ENCODE results near the gene SLC27A5.

Gene SLC27A5

GRCh38 chr19:58477130-58477529 lies 34.7 kb downstream of the SLC27A5 start:
- TF ChIP-seq, protein P1, sequence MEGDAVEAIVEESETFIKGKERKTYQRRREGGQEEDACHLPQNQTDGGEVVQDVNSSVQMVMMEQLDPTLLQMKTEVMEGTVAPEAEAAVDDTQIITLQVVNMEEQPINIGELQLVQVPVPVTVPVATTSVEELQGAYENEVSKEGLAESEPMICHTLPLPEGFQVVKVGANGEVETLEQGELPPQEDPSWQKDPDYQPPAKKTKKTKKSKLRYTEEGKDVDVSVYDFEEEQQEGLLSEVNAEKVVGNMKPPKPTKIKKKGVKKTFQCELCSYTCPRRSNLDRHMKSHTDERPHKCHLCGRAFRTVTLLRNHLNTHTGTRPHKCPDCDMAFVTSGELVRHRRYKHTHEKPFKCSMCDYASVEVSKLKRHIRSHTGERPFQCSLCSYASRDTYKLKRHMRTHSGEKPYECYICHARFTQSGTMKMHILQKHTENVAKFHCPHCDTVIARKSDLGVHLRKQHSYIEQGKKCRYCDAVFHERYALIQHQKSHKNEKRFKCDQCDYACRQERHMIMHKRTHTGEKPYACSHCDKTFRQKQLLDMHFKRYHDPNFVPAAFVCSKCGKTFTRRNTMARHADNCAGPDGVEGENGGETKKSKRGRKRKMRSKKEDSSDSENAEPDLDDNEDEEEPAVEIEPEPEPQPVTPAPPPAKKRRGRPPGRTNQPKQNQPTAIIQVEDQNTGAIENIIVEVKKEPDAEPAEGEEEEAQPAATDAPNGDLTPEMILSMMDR (IDR thresholded peaks at IDR 0.05; ENCODE audit: low read depth, low read length, missing control alignments), result no peak
- no peak overlapping the region for H3K4me3 ChIP-seq (replicated peaks; ENCODE audit: low read depth, low read length)
- no peak for DNase-seq (ENCODE audit: extremely low read depth, low read depth)

DNA sequence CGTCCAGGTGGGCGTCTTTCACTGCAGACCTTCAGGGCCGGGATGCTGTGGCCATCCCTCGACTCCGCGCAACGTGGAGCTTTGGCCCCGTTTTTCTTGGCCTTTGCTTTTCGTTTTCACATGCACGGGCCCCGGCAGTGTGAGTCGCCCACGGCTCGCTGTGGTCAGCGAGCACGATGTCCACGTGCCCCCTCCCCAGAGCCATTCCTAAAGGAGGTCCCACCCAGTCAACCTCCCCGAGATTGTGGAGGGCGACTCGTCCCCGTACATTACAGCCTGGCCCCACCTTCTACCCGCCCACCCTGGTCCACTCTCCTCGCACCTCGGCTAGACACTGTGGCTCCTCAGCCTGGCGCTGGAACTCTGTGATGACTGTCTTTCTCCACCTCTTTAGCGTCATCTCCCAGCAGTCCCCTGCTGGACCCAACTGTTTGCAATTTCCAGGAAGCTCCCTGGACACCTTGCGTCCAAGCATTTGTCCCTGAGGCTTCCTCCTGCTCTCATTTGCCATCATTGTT lies 35.2 kb downstream of the SLC27A5 start:
- DNase-seq (ENCODE audit: extremely low read depth, low read depth), result no peak
- H3K4me3 ChIP-seq (replicated peaks; ENCODE audit: low read depth, low read length), result peak overlapping the region; percentile 59
- TF ChIP-seq, protein P1 (IDR thresholded peaks at IDR 0.05; ENCODE audit: low read depth, low read length, missing control alignments), result no peak

DNA sequence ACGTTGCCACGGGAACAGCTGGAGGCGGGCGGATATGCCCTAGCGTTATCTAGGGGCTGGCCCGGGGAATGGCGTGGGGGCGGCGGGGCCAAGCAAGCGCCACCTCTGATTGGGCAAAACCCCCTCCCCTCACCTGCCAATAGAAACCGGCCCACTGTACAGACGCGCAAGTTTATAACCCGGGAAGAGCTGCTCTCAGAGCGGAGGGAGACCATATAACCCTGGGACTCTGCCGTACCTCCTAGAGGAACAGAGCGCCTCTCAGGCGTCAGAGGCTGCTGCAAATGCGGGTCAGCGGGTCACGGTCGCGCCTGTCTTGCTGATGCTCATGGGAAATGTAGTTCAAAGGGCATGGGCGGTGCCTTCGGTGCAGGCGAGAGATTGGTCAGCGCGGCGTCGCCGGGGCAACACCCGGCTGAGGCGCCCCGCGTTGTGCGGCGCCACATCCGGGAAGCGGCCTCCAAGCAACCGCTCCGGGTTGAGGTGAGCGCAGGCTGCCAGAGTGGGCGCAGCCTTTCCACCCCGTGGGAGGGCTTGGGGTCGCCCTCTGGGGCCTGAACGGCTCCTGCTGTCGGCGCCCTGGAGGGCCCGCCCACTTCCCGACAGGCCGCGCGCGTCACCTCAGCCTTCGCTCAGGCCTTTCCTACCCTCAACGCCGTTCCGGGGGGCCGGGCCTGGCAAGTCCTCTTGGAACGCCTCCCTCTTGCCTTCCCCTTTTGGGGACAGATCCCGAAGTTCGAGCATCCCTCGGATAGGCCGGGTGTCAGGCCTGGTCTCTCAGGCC lies 35.9 kb downstream of the SLC27A5 start, which contains the start of gene ZNF446:
Gene ZNF446 (plus strand): TSS at position 639 of the 784 bp plus-strand sequence. CDS start 867 bp downstream, outside the sequence.
- H3K4me3 ChIP-seq (replicated peaks; ENCODE audit: low read depth, low read length), result peak within 1 kb of the TSS; percentile 59
- TF ChIP-seq, protein P1 (IDR thresholded peaks at IDR 0.05; ENCODE audit: low read depth, low read length, missing control alignments), result no peak
- DNase-seq (ENCODE audit: extremely low read depth, low read depth), result peak; percentile 92

- H3K4me3 ChIP-seq (replicated peaks; ENCODE audit: low read depth, low read length), result peak overlapping the region; percentile 59
- TF ChIP-seq, protein P1 (IDR thresholded peaks at IDR 0.05; ENCODE audit: low read depth, low read length, missing control alignments), result no peak
- no peak for DNase-seq (ENCODE audit: extremely low read depth, low read depth)
These were observed 36.6 kb downstream of the SLC27A5 start for GRCh38 chr19:58474997-58475713.

GRCh38 chr19:58474291-58474996 lies 37.3 kb downstream of the SLC27A5 start:
- DNase-seq (ENCODE audit: extremely low read depth, low read depth), result no peak
- no peak overlapping the region for H3K4me3 ChIP-seq (replicated peaks; ENCODE audit: low read depth, low read length)
- TF ChIP-seq, protein P1 (IDR thresholded peaks at IDR 0.05; ENCODE audit: low read depth, low read length, missing control alignments), result no peak

- TF ChIP-seq, protein P1 (IDR thresholded peaks at IDR 0.05; ENCODE audit: low read depth, low read length, missing control alignments), result no peak
- no peak overlapping the region for H3K4me3 ChIP-seq (replicated peaks; ENCODE audit: low read depth, low read length)
- no peak for DNase-seq (ENCODE audit: extremely low read depth, low read depth)
These were observed 38.0 kb downstream of the SLC27A5 start for GRCh38 chr19:58473775-58474174.

Data from HFF-Myc (cell line).